Trophoblast cell (in vitro differentiated cells and primary cell): ENCODE results near the gene GATAD1.

ENCODE experiments used
- DNase-seq, 2 donors: peaks; one replicate each; pipeline ENCODE4 v3.0.0-alpha.2; 2016
- H2AFZ ChIP-seq: 2 replicates; pipeline ENCODE4 v1.6.1; 2013; ENCODE audit warnings: low read length, moderate library complexity, mild to moderate bottlenecking; ENCODE audit not compliant: insufficient read depth, poor library complexity
- H2AK5ac ChIP-seq: 2 replicates; pipeline ENCODE4 v1.6.1; 2013; ENCODE audit warnings: mild to moderate bottlenecking, low read length
- H2BK120ac ChIP-seq: 2 replicates; pipeline ENCODE4 v1.6.1; 2013; ENCODE audit warnings: low read length, mild to moderate bottlenecking, moderate library complexity; ENCODE audit not compliant: insufficient read depth, poor library complexity
- H2BK12ac ChIP-seq: 2 replicates; pipeline ENCODE4 v1.6.1; 2013; ENCODE audit warnings: mild to moderate bottlenecking, low read length, moderate library complexity
- H2BK5ac ChIP-seq: 2 replicates; pipeline ENCODE4 v1.6.1; 2013; ENCODE audit warnings: low read length, low read depth, moderate library complexity, mild to moderate bottlenecking; ENCODE audit not compliant: poor library complexity
- H3K14ac ChIP-seq: 2 replicates; pipeline ENCODE4 v1.6.1; 2013; ENCODE audit warnings: mild to moderate bottlenecking, low read length
- H3K18ac ChIP-seq: 2 replicates; pipeline ENCODE4 v1.6.1; 2013; ENCODE audit warnings: mild to moderate bottlenecking, low read length
- H3K23ac ChIP-seq: 2 replicates; pipeline ENCODE4 v1.6.1; 2013; ENCODE audit warnings: low read length
- H3K27ac ChIP-seq: 2 replicates; pipeline ENCODE4 v1.5.1; 2013; ENCODE audit warnings: low read depth, mild to moderate bottlenecking, inconsistent platforms, low read length, moderate library complexity
- H3K27me3 ChIP-seq: 2 replicates; pipeline ENCODE4 v1.6.1; 2013; ENCODE audit warnings: inconsistent platforms, mild to moderate bottlenecking, low read length, moderate library complexity; ENCODE audit not compliant: insufficient read depth
- H3K36me3 ChIP-seq, 2 experiments: 1 replicate in 1 of 2; 2 replicates in 1 of 2; pipeline ENCODE4 v1.6.1; 2013; ENCODE audit warnings: low read length in 2 of 2, mild to moderate bottlenecking in 2 of 2, moderate library complexity in 1 of 2; ENCODE audit not compliant: insufficient read depth in 2 of 2, control insufficient read depth in 1 of 2
- H3K4ac ChIP-seq: 2 replicates; pipeline ENCODE4 v1.6.1; 2013; ENCODE audit warnings: low read depth, mild to moderate bottlenecking, low read length, moderate library complexity
- H3K4me1 ChIP-seq, 2 experiments: 1 replicate in 1 of 2; 2 replicates in 1 of 2; pipeline ENCODE4 v1.6.1; 2013; ENCODE audit warnings: low read length in 2 of 2, mild to moderate bottlenecking in 2 of 2, moderate library complexity in 1 of 2; ENCODE audit not compliant: insufficient read depth in 2 of 2, control insufficient read depth in 1 of 2
- H3K4me2 ChIP-seq: 2 replicates; pipeline ENCODE4 v1.6.1; 2013; ENCODE audit warnings: inconsistent platforms, mild to moderate bottlenecking, low read length, moderate library complexity
- H3K4me3 ChIP-seq: 2 replicates; pipeline ENCODE4 v1.5.1; 2013; ENCODE audit warnings: mild to moderate bottlenecking, low read depth, low read length, inconsistent platforms
- H3K79me1 ChIP-seq: one replicate; pipeline ENCODE4 v1.6.1; 2013; ENCODE audit warnings: low read length
- H3K79me2 ChIP-seq: 2 replicates; pipeline ENCODE4 v1.6.1; 2013; ENCODE audit warnings: low read length, mild to moderate bottlenecking; ENCODE audit not compliant: control insufficient read depth, insufficient read depth, poor library complexity
- H3K9ac ChIP-seq: 2 replicates; pipeline ENCODE4 v1.6.1; 2013; ENCODE audit warnings: mild to moderate bottlenecking, low read length
- H3K9me3 ChIP-seq: 2 replicates; pipeline ENCODE4 v1.6.1; 2013; ENCODE audit warnings: low read depth, mild to moderate bottlenecking, control low read depth, inconsistent platforms, low read length; ENCODE audit not compliant: insufficient read depth
- H4K12ac ChIP-seq: 2 replicates; pipeline ENCODE4 v1.6.1; 2013; ENCODE audit warnings: low read depth, mild to moderate bottlenecking, low read length, moderate library complexity
- H4K8ac ChIP-seq: 2 replicates; pipeline ENCODE4 v1.6.1; 2013; ENCODE audit warnings: low read depth, mild to moderate bottlenecking, low read length, moderate library complexity
- H4K91ac ChIP-seq: one replicate; pipeline ENCODE4 v1.6.1; 2013; ENCODE audit warnings: low read depth, mild to moderate bottlenecking, low read length, moderate library complexity
- WGBS: extraction: QIAGEN DNeasy Blood & Tissue Kit; methylation state at CpG from one replicate; pipeline ENCODE4 v1.1.7; 2013; ENCODE audit warnings: missing lambda C conversion rate; ENCODE audit not compliant: insufficient read length, insufficient coverage; ENCODE audit errors: extremely low coverage; 5-methylcytosine and 5-hydroxymethylcytosine counted together

Gene GATAD1

DNA sequence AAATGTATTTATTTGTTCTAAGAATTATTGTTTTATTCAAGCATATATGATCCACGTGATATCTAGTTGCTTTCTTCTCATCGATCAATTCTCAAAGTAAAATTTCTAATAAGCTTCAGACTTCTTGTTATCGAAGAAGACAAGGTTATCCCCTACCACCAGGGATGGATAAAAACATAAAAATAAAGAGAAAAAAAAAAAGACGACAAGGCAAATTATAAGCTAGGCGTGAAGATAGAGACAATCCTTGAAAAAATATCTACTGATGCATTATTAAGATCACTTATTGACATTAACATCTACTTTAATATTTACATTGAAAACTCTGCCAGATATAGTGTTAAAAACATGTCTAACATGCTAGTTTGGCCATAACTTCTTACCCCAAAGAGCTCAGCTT, 61.7 kb downstream of the GATAD1 start:
- H2AFZ ChIP-seq = no peak overlapping the region
- H2BK5ac ChIP-seq = no peak overlapping the region
- no peak overlapping the region for H2AK5ac ChIP-seq
- no peak overlapping the region for H3K18ac ChIP-seq
- no CpG with 5 or more reads among the region's 5 CpGs for WGBS
- no peaks in the 10 kb centered on the region for H3K9me3 ChIP-seq
- H3K4me2 ChIP-seq = no peak overlapping the region
- H3K4ac ChIP-seq = no peak overlapping the region
- H3K4me1 ChIP-seq = no peaks in the 10 kb centered on the region
- DNase-seq = no peak
- H3K36me3 ChIP-seq = peaks cover 2 to 12% of the 10 kb centered on the region in 2 experiments
- no peak overlapping the region for H2BK12ac ChIP-seq
- no peak overlapping the region for H3K9ac ChIP-seq
- no peak overlapping the region for H2BK120ac ChIP-seq
- no peak overlapping the region for H4K12ac ChIP-seq
- no peaks in the 10 kb centered on the region for H3K79me2 ChIP-seq
- H3K27ac ChIP-seq = no peak overlapping the region
- H4K8ac ChIP-seq = no peak overlapping the region
- H3K14ac ChIP-seq = no peak overlapping the region
- H3K79me1 ChIP-seq = no peaks in the 10 kb centered on the region
- H4K91ac ChIP-seq = no peak overlapping the region
- no peaks in the 10 kb centered on the region for H3K27me3 ChIP-seq
- no peak overlapping the region for H3K23ac ChIP-seq
- no peak overlapping the region for H3K4me3 ChIP-seq
